BE2C (cell line): ENCODE measurements around the gene SIVA1.

Experiments used
- DNase-seq: peaks from one replicate; pipeline ENCODE4 v3.0.0-alpha.2; 2020
- H3K27me3 ChIP-seq: fragments of 250-450 bp; sonication (Bioruptor Pico); 2 replicates; pipeline ENCODE4 v1.5.1; 2020; ENCODE audit warnings: mild to moderate bottlenecking
- H3K36me3 ChIP-seq: fragments of 250-450 bp; sonication (Bioruptor Pico); 2 replicates; pipeline ENCODE4 v1.5.1; 2020; ENCODE audit warnings: mild to moderate bottlenecking
- H3K4me1 ChIP-seq: fragments of 250-450 bp; sonication (Bioruptor Pico); 2 replicates; pipeline ENCODE4 v1.5.1; 2020
- H3K4me3 ChIP-seq: 2 replicates; pipeline ENCODE4 v1.5.1; 2011; ENCODE audit warnings: low read depth, low read length
- H3K9me3 ChIP-seq: fragments of 250-450 bp; sonication (Bioruptor Pico); 2 replicates; pipeline ENCODE4 v1.5.1; 2020
- TF ChIP-seq, protein P1 (sequence below): IDR thresholded peaks from 2 replicates; pipeline ENCODE4 v1.5.1; 2012; ENCODE audit warnings: mild to moderate bottlenecking, low read depth, low read length

The SIVA1 gene

DNA sequence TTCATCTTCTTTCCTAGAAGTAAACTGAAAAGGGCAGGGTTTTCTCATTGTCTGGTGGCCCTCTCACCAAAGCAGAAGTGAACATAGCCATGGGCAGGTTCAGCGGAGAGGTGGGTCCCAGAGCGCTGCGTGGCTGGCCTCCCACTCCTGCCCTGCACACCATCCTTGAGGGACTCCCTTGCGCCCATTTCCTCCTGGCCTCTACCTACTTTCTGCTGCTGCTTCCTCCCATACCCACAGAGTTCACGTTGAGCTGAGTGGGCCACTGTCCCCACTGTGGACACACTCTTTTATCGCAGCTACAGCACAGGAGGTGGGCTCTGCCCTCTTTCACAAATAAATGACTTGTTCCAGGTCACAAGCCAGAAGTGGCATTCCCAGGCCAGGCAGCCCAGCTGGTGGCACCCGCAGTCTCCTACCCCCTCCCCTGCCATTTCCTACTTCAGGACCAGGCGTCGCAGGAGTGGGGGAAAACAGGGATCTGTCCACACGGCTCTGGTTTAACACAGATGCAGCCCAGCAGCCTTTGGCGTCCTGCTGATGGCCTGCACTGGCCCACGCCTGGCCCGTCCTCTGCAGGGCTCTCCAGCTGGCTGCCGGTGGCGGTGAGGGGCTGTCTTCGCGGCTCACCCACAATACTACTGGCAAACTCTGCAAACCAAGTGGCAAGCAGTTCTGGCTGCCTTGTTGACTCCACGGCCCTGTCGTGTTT lies 4.9 kb downstream of the SIVA1 start:
- peaks cover 40% of the 10 kb centered on the region for H3K36me3 ChIP-seq
- no peaks in the 10 kb centered on the region for H3K9me3 ChIP-seq
- H3K4me3 ChIP-seq = no peak overlapping the region
- no peak for DNase-seq
- no peaks in the 10 kb centered on the region for H3K4me1 ChIP-seq
- no peaks in the 10 kb centered on the region for H3K27me3 ChIP-seq
- TF ChIP-seq, protein P1, sequence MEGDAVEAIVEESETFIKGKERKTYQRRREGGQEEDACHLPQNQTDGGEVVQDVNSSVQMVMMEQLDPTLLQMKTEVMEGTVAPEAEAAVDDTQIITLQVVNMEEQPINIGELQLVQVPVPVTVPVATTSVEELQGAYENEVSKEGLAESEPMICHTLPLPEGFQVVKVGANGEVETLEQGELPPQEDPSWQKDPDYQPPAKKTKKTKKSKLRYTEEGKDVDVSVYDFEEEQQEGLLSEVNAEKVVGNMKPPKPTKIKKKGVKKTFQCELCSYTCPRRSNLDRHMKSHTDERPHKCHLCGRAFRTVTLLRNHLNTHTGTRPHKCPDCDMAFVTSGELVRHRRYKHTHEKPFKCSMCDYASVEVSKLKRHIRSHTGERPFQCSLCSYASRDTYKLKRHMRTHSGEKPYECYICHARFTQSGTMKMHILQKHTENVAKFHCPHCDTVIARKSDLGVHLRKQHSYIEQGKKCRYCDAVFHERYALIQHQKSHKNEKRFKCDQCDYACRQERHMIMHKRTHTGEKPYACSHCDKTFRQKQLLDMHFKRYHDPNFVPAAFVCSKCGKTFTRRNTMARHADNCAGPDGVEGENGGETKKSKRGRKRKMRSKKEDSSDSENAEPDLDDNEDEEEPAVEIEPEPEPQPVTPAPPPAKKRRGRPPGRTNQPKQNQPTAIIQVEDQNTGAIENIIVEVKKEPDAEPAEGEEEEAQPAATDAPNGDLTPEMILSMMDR = no peak

DNA sequence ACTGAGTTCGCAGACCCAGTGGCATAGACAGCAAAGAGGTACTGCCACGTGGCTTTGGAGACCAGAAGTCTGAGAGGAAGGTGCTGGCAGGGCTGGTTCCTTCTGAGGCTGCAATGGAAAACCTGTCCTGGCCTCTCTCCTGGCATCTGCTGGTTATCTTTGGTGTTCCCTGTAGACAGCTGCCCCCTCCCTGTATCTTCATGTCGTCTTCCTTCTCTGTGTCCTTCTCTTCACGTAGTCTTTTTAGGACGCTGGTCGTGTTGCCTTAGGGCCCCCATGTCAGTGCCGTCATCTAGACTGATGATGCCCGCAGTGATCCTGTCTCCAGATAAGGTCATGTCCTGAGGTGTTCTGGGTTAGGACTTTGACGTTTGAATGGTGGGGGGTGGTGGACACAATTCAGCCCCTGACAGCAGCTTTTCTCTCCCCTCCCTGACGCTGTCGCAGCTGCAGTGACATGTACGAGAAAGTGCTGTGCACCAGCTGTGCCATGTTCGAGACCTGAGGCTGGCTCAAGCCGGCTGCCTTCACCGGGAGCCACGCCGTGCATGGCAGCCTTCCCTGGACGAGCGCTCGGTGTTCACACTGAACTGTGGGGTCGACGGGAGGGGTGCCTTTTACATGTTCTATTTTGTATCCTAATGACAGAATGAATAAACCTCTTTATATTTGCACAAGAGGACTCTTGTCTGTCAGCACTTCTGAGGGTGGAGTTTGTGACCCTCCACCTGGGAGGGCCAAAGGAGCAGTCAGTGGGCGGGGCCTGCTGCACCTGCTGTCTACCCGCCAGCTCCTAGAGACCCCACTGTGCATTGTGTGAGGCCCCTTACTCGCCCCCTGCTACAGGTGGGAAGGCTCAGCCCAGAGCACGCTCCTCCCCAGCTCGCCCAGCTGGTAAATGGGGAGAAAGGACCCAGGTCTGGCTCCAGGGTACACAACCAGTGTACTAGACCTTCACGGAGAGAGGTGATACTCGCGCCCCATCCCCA lies 6.3 kb downstream of the SIVA1 start:
- H3K27me3 ChIP-seq = no peaks in the 10 kb centered on the region
- no peak for DNase-seq
- H3K4me3 ChIP-seq = no peak overlapping the region
- no peaks in the 10 kb centered on the region for H3K9me3 ChIP-seq
- H3K4me1 ChIP-seq = no peaks in the 10 kb centered on the region
- TF ChIP-seq, protein P1 = no peak
- peaks cover 40% of the 10 kb centered on the region for H3K36me3 ChIP-seq

DNA sequence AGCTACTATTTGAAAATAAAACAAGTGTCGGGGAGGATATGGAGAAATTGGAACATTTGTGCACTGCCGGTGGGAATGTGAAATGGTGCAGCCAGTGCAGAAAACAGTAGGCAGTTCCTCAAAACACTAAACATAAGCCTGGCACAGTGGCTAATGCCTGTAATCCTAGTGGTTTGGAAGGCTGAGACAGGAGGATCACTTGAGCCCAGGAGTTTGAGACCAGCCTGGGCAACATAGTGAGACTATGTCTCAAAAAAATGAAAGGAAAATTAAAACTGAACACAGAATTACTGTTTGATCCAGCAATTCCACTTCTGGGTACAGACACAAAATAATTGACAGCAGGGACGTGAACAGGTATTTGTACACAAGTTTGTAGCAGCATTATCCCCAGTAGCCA lies 12.6 kb downstream of the SIVA1 start:
- peaks cover 1% of the 10 kb centered on the region; the same call in 1 of the 2 replicates for H3K36me3 ChIP-seq
- no peaks in the 10 kb centered on the region for H3K9me3 ChIP-seq
- no peak overlapping the region for H3K4me3 ChIP-seq
- TF ChIP-seq, protein P1 = no peak
- H3K27me3 ChIP-seq = no peaks in the 10 kb centered on the region
- no peak for DNase-seq
- H3K4me1 ChIP-seq = peaks cover 12% of the 10 kb centered on the region

DNA sequence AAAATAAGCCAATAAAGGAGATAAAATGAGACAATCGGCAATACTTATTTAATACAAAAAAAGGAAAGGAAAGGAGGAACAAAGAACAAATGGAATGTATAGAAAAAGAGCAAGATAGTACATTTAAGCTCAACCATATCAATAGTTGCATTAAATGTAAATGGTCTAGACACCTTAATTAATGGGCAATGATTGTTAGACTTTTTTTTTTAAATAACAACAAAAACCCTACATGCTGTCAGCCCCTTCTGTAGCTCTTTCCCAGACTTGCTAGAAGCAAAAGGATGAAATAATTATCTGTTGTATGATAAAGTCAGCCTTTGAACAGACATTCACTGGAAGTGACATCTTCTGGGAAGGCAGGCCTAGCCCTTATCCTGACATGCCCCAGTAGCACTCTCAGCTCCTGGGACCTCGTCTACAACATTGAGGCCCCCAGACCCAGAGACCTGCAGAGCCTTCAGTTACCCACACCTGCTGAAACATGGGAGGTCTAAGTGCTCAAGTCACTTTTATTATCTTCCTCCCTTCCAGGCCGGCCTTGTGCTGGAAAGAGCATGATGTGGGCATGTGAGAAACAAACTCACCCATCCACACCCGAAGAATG lies 13.4 kb downstream of the SIVA1 start:
- no peak for DNase-seq
- Histone ChIP-seq H3K36me3 (peaks cover 10% of the 10 kb centered on the region), H3K4me1 (peaks cover 12% of the 10 kb centered on the region), H3K9me3 (no peaks in the 10 kb centered on the region), H3K4me3 (no peak overlapping the region), H3K27me3 (no peaks in the 10 kb centered on the region)
- TF ChIP-seq, protein P1 = no peak

DNA sequence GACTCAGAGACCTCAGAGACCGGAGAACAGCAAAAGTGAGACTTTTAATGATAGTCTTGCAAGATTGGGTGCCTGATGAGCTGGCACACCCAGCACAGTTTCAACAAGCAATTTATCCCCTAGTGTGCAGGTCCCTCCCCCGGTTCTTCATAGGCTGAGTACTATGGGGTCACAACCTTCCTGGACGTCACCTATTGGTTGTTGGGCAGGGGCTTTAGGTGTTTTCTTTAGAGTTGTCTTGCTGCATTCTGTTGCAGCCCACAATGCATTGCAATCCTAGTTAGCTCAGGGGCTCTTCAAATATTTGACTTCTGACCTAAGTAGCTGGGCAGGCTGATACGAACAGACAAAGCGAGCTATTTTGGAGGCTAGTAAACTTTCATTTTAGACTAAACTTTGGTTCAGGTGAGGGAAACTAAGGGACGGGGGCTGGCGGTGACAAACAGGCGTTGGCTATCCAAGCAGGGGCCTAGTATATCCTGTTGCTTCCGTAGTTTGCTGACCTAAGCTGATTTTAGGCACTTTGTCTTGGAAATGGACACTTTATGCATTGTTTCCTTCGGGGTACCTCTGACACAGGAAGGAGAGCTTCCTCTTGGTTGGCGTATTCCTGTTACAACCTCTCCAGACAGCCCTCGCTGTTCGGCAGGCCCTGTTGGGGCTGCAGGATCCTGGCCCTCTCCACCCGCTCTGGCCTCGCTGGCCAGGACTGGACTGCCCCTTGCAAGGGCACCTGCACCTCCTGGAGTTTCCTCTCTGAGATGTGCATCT lies 14.1 kb downstream of the SIVA1 start:
- H3K4me1 ChIP-seq = peaks cover 12% of the 10 kb centered on the region
- peaks cover 16% of the 10 kb centered on the region for H3K36me3 ChIP-seq
- TF ChIP-seq, protein P1 = no peak
- DNase-seq = no peak
- H3K4me3 ChIP-seq = no peak overlapping the region
- H3K9me3 ChIP-seq = no peaks in the 10 kb centered on the region
- no peaks in the 10 kb centered on the region for H3K27me3 ChIP-seq
